HFFc6 (cell line): ENCODE measurements around the gene SHOX. TPM values are rescaled to one million over a fixed set of nuclear protein-coding genes. Genes with fewer than 3 reads are reported as not detected.

Experiments used
- DNase-seq: peaks from one replicate; pipeline ENCODE4 v3.0.0-alpha.2; 2018
- H3K27ac Mint-ChIP-seq: 2 replicates; pipeline ENCODE4 v1.8.0; 2020; ENCODE audit warnings: mild to moderate bottlenecking, mixed read lengths
- H3K27me3 Mint-ChIP-seq: 2 replicates; pipeline ENCODE4 v1.8.0; 2021; ENCODE audit warnings: mild to moderate bottlenecking, moderate library complexity, mixed read lengths; ENCODE audit not compliant: insufficient read depth
- H3K36me3 Mint-ChIP-seq: 2 replicates; pipeline ENCODE4 v1.8.0; 2021; ENCODE audit warnings: low read depth, mixed read lengths
- H3K4me1 Mint-ChIP-seq: 2 replicates; pipeline ENCODE4 v1.8.0; 2020; ENCODE audit warnings: low read depth, mixed read lengths
- H3K4me3 Mint-ChIP-seq: 2 replicates; pipeline ENCODE4 v1.8.0; 2020; ENCODE audit warnings: mild to moderate bottlenecking, moderate library complexity, mixed read lengths
- H3K9me3 Mint-ChIP-seq: 2 replicates; pipeline ENCODE4 v1.8.0; 2020; ENCODE audit warnings: mild to moderate bottlenecking, mixed read lengths
- CTCF ChIP-seq: fragments of 200-600 bp; sonication (generic); IDR thresholded peaks from 2 replicates; pipeline ENCODE4 v1.5.0; 2021; ENCODE audit warnings: antibody characterized with exemption, mild to moderate bottlenecking
- total RNA-seq, 6 experiments: library from RNA; stranded (reverse); fragmentation: NEBNext Ultra II Directional; extraction: Animal tissue kit (Norgen Biotek cat#: 25700); gene quantifications; 2 replicates in 1 of 6; 3 replicates in 5 of 6; pipeline ENCODE4 v1.2.3, GENCODE V29; 2021

The SHOX gene
- total RNA-seq, 6 experiments from 2014 or later = 27.1 to 41.8 (median 28.6) TPM

DNA sequence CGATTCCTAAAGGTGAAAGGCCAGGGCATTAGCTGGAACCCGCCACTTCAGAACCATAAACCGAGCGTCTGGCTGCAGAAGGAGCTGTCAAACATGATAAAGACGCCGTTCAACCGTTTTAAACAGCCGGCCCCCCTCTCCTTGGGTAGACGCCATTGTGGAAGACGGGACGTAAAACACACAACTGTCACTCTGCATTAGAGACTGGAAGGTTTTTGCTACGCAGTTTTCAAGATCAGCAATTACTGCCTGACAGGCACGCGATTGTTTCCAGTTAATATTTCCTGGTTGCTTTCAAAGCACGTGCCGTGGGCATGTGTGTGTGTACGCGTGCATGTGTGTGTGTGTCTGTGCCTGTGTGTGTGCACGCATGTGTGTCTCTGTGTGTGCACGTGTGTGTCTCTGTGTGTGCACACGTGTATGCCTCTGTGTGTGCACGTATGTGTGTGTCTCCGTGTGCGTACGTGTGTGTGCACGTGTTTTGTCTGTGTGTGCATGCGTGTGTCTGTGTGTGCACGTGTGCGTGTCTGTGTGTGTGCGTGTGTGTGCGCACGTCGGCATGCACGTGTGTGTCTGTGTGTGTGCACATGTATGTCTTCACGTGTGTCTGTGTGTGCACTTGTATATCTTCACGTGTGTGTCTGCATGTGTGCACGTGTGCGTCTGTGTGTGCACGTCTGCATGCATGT lies 48.8 kb downstream of the SHOX start:
- DNase-seq = no peak
- Mint-ChIP-seq H3K27me3 (peaks cover 12% of the 10 kb centered on the region), H3K36me3 (peaks cover 4% of the 10 kb centered on the region; the same call in 1 of the 2 replicates), H3K4me1 (no peaks in the 10 kb centered on the region), H3K4me3 (no peak overlapping the region), H3K9me3 (peaks cover 4% of the 10 kb centered on the region; the same call in 1 of the 2 replicates), H3K27ac (no peak overlapping the region)
- TF ChIP-seq CTCF = no peak

DNA sequence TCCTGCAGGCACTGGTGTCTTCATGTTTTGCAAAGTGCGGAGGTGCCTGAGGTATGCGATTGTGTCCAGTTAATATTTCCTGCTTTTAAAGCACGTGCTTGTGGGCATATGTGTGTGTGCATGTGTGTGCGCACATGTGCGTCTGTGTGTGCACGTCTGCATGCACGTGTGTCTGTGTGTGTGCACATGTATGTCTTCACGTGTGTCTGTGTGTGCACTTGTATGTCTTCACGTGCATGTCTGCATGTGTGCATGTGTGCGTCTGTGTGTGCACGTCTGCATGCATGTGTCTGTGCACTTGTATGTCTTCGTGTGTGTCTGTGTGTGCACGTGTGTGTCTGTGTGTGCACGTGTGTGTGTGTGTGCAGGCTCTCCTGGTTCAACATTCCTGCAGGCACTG lies 49.5 kb downstream of the SHOX start:
- no peak for DNase-seq
- Mint-ChIP-seq H3K4me3 (no peak overlapping the region), H3K27me3 (peaks cover 12% of the 10 kb centered on the region), H3K27ac (no peak overlapping the region), H3K36me3 (peaks cover 4% of the 10 kb centered on the region; the same call in 1 of the 2 replicates), H3K9me3 (peaks cover 4% of the 10 kb centered on the region; the same call in 1 of the 2 replicates), H3K4me1 (no peaks in the 10 kb centered on the region)
- no peak for TF ChIP-seq CTCF

- Mint-ChIP-seq H3K4me1 (no peaks in the 10 kb centered on the region), H3K4me3 (no peak overlapping the region), H3K27me3 (peaks cover 12% of the 10 kb centered on the region), H3K36me3 (peaks cover 4% of the 10 kb centered on the region; the same call in 1 of the 2 replicates), H3K27ac (no peak overlapping the region), H3K9me3 (peaks cover 4% of the 10 kb centered on the region; the same call in 1 of the 2 replicates)
- DNase-seq = no peak
- no peak for TF ChIP-seq CTCF
Measured at GRCh38 chrX:681989-682388, 51.4 kb downstream of the SHOX start.

- Mint-ChIP-seq H3K27me3 (peaks cover 9% of the 10 kb centered on the region), H3K4me3 (no peak overlapping the region), H3K9me3 (peaks cover 4% of the 10 kb centered on the region; the same call in 1 of the 2 replicates), H3K4me1 (no peaks in the 10 kb centered on the region), H3K36me3 (peaks cover 4% of the 10 kb centered on the region; the same call in 1 of the 2 replicates), H3K27ac (no peak overlapping the region)
- DNase-seq = no peak
- TF ChIP-seq CTCF = no peak
Measured at GRCh38 chrX:682892-683291, 52.3 kb downstream of the SHOX start.

- no peak for TF ChIP-seq CTCF
- Mint-ChIP-seq H3K27me3 (peaks cover 9% of the 10 kb centered on the region), H3K4me1 (no peaks in the 10 kb centered on the region)
Measured at GRCh38 chrX:683576-683975, 53.0 kb downstream of the SHOX start.

More at GRCh38 chrX:683576-683975, 53.0 kb downstream of the SHOX start:
- Mint-ChIP-seq H3K27ac (no peak overlapping the region), H3K9me3 (peaks cover 4% of the 10 kb centered on the region; the same call in 1 of the 2 replicates), H3K4me3 (no peak overlapping the region), H3K36me3 (peaks cover 4% of the 10 kb centered on the region; the same call in 1 of the 2 replicates)
- no peak for DNase-seq
